DMS153 (cell line): ENCODE results near the gene DTX4.

Source experiments
- DNase-seq: peaks from one replicate; lab custom pipeline; 2025; lab: John Stamatoyannopoulos, UW

DTX4 gene

DNA sequence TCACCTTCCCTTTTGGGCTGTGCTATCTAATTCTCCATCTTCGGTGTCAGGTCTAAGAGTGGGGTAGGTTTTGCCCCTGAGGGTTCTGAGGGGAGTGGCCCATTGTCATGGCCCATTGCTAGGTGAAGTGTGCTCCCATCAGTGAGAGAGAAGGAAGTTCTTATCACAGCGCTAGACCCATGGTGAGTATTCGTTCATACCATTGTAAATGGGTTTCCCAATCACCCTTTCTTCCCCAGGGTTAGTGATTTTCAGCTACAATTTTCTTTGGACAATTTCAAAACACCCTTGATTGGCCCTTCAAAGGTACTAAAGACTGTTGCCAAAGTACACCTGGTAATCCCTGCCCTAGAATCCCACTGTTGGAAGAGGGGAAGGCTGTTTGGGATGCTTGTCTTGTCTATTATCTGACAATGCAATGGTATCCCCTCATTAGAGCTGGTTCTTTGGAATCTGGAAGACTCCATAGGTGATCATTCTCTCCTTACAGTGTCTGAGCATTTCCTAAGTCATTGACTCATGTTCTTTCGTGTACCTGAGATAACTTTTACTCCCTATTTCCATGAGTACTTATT lies 20.6 kb downstream of the DTX4 start:
- no peak for DNase-seq

DNA sequence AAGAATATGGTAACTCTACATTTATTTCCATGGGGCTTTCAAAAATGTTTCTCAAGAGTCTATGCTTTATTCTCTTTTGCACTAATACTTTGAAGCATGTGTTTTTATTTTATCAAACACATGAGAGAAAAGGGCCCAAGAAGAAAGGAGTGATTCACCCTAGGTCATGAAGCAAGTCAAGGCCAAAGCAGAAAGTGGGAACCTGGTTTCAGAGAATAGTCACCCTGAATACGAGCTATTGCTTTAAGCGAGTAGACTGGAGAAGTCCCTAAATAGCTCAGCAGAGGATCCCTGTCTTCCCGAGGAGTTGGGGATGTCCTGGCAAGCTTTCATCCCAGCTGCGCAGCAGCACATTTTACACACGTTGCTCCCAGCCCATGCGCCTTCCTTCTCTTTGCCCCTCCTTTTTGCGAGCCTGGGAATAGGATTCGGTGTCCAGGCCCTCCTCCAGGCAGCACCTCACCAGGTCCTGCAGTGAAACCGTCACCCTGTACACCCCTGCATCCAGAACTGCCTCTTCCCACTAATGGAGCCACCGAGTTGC lies 21.7 kb downstream of the DTX4 start:
- no peak for DNase-seq

- DNase-seq = peak; percentile 71
Observed at GRCh38 chr11:59195586-59195985, 23.7 kb downstream of the DTX4 start.

DNA sequence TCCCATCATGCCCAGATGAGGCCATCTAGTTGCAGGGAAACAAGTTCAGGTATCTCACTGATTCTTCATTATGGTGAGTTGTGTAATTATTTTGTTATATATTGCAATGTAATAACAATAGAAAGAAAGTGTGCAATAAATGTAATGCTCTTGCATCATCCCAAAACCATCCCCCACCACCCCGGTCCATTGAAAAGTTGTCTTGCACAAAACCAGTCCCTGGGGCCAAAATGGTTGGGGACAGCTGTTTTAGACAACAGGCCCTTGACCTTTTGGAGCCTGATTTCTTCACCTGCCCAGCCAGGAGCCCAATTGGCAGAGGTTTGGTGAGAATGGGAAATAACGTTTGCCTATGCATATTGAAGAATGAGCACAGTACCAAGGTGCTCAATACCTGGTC lies 24.8 kb downstream of the DTX4 start:
- DNase-seq = no peak

- peak; percentile 70 for DNase-seq
Observed at GRCh38 chr11:59197991-59198390, 26.1 kb downstream of the DTX4 start.

GRCh38 chr11:59198726-59199125 lies 26.8 kb downstream of the DTX4 start:
- no peak for DNase-seq

DNA sequence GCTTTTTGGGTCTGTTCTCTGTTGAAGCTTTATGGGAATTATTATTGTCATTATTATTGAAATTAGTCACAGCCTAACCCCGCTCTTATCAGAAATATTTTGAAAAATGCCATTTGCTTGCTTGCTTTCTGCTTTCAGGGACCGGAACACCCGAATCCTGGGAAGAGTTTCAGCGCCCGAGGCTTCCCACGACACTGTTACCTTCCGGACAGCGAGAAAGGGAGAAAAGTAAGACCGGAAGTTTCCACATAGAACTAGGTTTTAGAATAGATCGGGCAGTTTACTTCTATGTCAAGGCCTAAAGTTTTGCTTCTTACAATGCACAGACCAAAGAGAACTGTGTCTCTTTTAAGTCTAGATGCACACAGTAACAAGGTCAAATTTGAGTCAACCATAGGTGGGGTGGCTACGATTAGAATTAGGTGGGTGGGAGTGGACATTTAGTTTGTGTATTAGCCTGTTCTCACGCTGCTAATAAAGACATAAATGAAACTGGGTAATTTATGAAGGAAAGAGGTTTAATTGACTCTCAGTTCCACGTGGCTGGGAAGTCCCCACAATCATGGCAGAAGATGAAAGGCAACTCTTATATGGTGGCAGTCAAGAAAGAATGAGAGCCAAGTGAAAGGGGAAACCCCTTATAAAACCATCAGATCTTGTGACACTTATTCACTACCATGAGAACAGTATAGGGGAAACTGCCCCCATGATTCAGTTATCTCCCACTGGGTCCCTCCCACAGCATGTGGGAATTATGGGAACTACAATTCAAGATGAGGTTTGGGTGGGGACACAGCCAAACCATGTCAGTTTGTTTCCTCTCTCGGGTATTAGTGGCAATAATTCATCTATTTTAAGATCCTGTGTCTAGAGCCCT lies 27.9 kb downstream of the DTX4 start:
- no peak for DNase-seq

- no peak for DNase-seq
Observed at GRCh38 chr11:59200423-59200746, 28.5 kb downstream of the DTX4 start.

GRCh38 chr11:59201353-59201752 lies 29.4 kb downstream of the DTX4 start:
- DNase-seq = no peak

DNA sequence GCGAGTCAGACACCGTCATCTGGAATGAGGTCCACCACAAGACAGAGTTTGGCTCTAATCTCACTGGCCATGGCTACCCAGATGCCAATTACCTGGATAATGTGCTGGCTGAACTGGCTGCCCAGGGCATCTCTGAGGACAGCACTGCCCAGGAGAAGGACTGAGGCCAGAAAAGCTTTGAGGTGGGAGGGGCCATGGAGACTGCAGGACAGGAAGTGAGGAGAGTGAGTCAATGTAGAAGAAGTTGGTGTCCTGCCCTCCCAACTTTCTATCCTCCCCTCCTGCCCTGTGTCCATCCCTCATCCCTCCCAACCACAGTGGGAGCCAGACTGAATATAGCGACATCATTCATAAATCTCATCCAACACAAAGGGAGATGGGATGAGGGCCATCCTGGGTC lies 32.8 kb downstream of the DTX4 start:
- no peak for DNase-seq

GRCh38 chr11:59205648-59206047 lies 33.7 kb downstream of the DTX4 start:
- no peak for DNase-seq

- peak; percentile 13 for DNase-seq
Observed at GRCh38 chr11:59206635-59207034, 34.7 kb downstream of the DTX4 start.

DNA sequence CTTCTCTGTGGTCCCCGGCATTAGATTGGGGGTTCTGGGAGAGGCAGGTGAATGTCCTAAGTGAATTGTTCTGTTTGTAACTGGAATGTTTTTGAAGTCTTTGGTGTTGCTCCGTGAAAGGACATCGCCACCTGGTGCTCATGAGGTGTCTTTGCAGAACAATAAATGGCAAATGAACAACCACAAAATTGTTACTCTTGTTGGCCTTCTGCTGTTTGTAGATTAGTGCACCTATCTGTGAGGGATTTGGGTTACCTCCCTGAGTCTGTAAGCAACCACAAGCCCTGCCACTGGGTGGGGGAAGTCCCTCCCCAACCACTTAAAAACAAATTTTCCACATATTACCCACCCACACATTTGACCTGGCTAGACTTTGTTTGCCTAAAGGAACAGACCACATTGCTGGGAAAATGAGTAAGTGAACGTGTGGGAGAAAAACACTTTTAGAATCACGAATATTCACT lies 36.1 kb downstream of the DTX4 start:
- DNase-seq = peak; percentile 19

DNA sequence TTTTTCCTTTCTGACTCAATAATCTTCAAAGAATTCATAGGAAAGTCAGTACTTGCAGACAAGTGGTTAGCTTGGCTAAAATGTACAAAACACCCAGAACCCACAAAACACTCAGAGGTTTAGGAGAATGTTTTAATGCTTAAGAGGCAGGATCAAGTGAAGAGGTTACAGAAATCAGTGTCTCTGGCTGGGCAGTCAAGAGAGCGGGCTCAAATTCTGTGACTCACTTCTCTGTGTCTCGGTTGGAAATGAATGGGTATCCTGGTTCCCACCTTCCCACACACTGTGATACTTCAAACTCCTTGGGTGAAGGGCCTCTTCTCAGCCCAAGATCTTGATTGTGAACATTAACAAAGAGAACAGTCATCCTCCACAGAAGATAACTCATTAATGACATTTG lies 37.0 kb downstream of the DTX4 start:
- DNase-seq = no peak

GRCh38 chr11:59212222-59212621 lies 40.3 kb downstream of the DTX4 start:
- DNase-seq = no peak

DNA sequence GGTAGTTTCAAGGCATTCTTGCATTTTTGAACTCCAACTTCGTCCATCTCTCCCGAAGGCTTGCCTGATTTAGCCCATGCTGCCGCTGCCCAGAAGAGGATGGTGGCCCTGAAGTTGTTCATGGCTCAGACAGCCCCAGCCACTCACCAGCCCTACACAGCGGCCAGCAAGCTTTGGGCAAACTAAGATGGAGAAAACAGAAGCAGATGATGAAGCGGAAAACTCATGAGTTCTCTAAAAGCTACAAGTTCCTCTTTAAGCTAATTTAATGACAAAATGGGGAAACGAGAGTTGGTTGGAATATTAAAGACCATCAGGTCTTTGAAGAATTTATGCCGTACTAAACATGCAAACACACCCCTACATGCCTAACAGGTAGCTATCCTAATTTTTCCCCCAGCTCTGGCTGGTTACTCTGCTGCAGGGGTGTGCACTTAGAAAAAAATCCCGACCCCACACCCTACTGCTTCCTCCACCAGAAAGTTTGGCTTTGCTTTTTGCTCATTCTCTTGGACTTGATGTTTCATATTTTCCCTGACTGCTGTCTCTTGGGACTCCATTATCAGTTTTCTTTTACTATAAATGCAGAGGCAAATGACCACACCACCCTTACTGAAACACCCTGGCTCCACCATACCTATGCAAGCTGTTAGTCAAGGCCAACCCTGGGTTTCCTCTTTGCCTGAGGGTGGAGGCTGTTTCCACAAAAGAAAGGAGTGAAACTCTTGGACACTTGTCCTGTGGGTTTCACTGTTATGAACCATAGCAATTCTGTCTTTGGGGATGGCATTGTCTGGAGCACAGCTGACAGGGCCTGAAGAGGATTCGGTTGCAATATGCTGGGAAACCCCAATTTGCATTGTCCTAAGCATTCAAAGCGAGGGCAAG lies 41.1 kb downstream of the DTX4 start, which contains the start of gene MPEG1:
TSS of gene MPEG1 (minus strand) at position 184 of the 888 bp plus-strand sequence. CDS start at position 122, 62 bp downstream.
- DNase-seq = no peak

- no peak for DNase-seq
Observed at GRCh38 chr11:59214141-59214893, 42.4 kb downstream of the DTX4 start.

DNA sequence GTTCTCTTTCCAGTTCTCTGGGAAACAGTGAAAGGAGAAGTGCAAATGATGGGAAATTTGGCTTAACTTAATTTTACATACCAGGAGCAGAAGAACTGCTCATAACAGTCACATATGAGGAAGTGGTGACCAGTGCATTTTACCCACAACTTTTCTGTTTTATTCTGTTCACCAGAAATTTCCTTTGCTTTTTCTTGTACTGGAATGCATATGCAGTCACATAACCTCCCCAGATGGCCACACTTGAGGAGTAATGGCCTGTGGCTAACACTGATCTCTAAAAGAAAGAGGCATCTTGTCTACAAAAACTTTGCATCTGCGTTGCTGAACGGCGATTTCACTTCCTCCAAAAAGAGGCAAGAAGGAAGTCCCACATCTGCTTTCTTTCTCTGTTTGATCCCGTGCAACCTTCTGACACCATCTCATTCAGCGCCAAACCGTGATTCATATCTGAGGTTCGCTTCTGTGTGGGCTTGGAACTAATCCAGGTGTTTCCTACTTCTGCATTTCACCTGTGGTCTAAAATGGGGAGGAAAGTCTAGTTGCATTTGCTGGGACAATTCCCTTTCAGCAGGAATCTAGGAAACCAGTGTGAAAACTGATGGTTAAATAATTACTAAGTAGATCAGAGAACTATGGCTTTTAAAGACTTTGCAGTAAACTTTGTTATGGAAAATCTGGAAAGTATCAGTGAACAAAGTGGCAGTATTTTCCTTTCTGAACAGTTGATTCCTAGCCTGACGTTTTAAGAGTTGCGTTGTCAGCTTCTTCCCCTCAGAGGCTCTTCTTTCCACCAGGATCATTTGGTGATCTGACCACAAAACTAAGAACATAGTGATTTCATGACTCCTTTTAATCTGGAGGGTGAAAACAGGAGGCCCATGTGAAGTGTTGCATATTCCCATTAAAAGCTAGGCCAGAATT lies 45.0 kb downstream of the DTX4 start:
- no peak for DNase-seq

DNA sequence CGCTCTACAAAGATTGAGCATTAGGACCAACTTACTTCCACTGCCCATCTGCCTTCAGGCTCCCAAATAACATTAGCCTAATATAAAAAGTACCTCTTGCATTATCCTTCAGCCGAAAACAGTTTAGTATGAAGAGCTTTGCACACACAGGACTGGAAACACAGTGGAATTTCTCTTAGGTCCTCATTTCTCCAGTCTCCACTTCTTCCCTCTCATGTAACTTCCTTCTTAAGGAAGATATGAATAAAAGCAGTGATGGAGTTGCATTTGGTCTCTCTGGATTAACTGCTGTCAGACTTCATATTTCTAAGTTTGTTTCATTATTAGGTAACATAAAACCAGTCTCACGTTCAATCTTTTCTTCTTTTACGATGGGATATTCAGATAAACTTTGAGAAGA lies 46.4 kb downstream of the DTX4 start:
- no peak for DNase-seq

DNA sequence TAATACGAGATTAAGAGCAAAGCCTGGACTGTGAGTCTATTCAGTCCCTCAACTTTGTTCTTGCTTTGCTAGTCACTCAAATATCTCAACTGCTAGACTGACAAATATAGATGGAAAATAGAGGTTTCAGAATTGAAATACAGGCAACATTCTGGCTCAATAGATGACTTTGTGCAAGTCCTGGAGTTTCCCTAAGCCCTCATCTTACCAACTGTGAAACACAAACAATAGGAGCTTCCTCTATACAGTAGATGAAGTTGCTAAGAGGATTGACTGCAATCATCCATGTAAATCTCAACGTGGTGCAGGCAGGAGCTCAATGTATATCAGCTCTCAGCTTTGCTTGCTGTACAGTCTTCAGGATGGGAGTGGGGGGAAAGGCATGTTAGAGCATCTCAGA lies 47.0 kb downstream of the DTX4 start:
- no peak for DNase-seq
